Measurements from ENCODE around the gene CDCP2. TPM values are rescaled to one million over a fixed set of nuclear protein-coding genes. Genes with fewer than 3 reads are reported as not detected.

The CDCP2 gene
- total and polyA plus RNA-seq, 2 of the 8 experiments (the other 6 are each of a cell fraction or from before 2014, with no cell fraction given): not detected

DNA sequence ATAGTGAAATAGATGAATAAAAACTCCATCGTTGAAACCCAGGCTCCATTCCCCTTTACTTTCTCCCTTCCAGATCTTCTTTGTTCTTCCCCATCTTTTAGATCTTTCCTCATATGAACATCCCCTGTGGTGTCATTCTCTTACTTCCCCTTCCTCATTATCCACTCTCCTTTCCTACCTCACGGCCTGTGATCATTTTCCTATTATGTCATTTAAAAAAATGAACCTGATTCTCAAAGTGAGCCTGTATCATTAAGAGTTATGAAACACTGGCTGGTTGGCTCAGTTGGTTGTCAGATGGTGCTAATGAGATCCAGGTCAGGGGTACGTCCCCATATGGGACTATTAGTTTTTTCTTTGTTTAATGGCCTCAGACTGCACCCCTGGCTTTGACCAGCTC is 61.1 kb downstream of the CDCP2 start:
- CTCF ChIA-PET (ENCODE audit: partially characterized antibody): interaction anchor here (0.9 to 1.5 kb wide), 3 partner anchors 26 to 72 kb away, joined by 3 read pairs; no protein-coding TSS in a partner anchor

More for the DNA sequence above, 61.1 kb downstream of the CDCP2 start:
- Histone ChIP-seq H3K79me2 (ENCODE audit: control insufficient read depth in 1 of 2, insufficient read depth in 2 of 2, low read length in 2 of 2) (no peaks in the 10 kb centered on the region), H2AK5ac (ENCODE audit: low read depth, low read length) (no peak overlapping the region), H3K23ac (ENCODE audit: insufficient read length) (no peak overlapping the region), H3K79me1 (ENCODE audit: low read depth, low read length) (no peaks in the 10 kb centered on the region), H4K8ac (ENCODE audit: extremely low read depth, insufficient read depth, low read length) (no peak overlapping the region), H3K4ac (replicated peaks; ENCODE audit: insufficient read length, low read depth, low read length) (no peak overlapping the region), H4K20me1 (replicated peaks in 1 of 2; ENCODE audit: control insufficient read depth in 1 of 2, insufficient read depth in 2 of 2, low read length in 2 of 2) (no peaks in the 10 kb centered on the region), H4K5ac (ENCODE audit: insufficient read length, low read depth, low read length) (no peak overlapping the region), H3K56ac (replicated peaks; ENCODE audit: insufficient read length, low read depth, low read length) (no peak overlapping the region), H3K9me3 (ENCODE audit: insufficient read depth in 2 of 2, low read depth in 1 of 2, low read length in 1 of 2) (no peaks in the 10 kb centered on the region), H3K9ac (replicated peaks in 1 of 4; ENCODE audit: extremely low read depth in 1 of 4, low read depth in 3 of 4, low read length in 3 of 4) (no peak overlapping the region), H3K18ac (ENCODE audit: extremely low read depth, low read length) (no peak overlapping the region), H3K4me1 (replicated peaks in 1 of 4; ENCODE audit: control insufficient read depth in 3 of 4, insufficient read depth in 4 of 4, low read length in 3 of 4) (no peaks in the 10 kb centered on the region; a peak in 1 of 7 replicates), H3K23me2 (ENCODE audit: low read depth, low read length) (no peaks in the 10 kb centered on the region), H3K4me2 (ENCODE audit: insufficient read depth in 1 of 2, low read depth in 2 of 2, low read length in 2 of 2) (no peak overlapping the region), H4K91ac (replicated peaks; ENCODE audit: insufficient read length, low read length) (no peak overlapping the region), H3K27ac (ENCODE audit: low read depth, low read length) (no peak overlapping the region), H2BK5ac (ENCODE audit: low read depth, low read length) (no peak overlapping the region), H2BK12ac (ENCODE audit: low read depth, low read length) (no peak overlapping the region), H2AFZ (ENCODE audit: low read length) (no peak overlapping the region), H3K36me3 (ENCODE audit: control insufficient read depth in 2 of 4, insufficient read depth in 4 of 4, low read length in 3 of 4) (no peaks in the 10 kb centered on the region), H2BK15ac (ENCODE audit: low read length) (no peak overlapping the region), H3K4me3 (ENCODE audit: extremely low read depth in 1 of 4, insufficient read depth in 2 of 4, low read depth in 3 of 4, low read length in 4 of 4) (no peak overlapping the region), H3K27me3 (replicated peaks in 1 of 4; ENCODE audit: control insufficient read depth in 3 of 4, extremely low read depth in 1 of 4, insufficient read depth in 3 of 4, low read length in 3 of 4) (no peaks in the 10 kb centered on the region), H2BK120ac (replicated peaks; ENCODE audit: low read depth, low read length) (no peak overlapping the region), H2BK20ac (ENCODE audit: low read length) (no peak overlapping the region), H3K14ac (ENCODE audit: insufficient read length) (no peak overlapping the region)
- POLR2A ChIA-PET (ENCODE audit: partially characterized antibody): no interaction called here
- DNase-seq (ENCODE audit: low read depth in 1 of 2, low spot score in 2 of 2): no peak
- no peak for FAIRE-seq
- TF ChIP-seq HDAC2 (IDR thresholded peaks at IDR 0.05; ENCODE audit: borderline replicate concordance in 1 of 2, low read depth in 2 of 2, low read length in 2 of 2): no peak
- no peak for TF ChIP-seq ASH2L (IDR thresholded peaks at IDR 0.05; ENCODE audit: low read length)
- TF ChIP-seq GABPA (IDR thresholded peaks at IDR 0.05; ENCODE audit: borderline replicate concordance, insufficient read depth, low read length): no peak
- no peak for TF ChIP-seq RFX5 (IDR thresholded peaks at IDR 0.05; ENCODE audit: borderline replicate concordance, low read depth, low read length)
- no peak for TF ChIP-seq TBP (IDR thresholded peaks at IDR 0.05; ENCODE audit: low read depth, low read length)
- no peak for TF ChIP-seq HDAC6 (IDR thresholded peaks at IDR 0.05; ENCODE audit: low read depth, low read length)
- TF ChIP-seq CBX5 (IDR thresholded peaks at IDR 0.05; ENCODE audit: low read depth, low read length): no peak
- TF ChIP-seq FOSL1 (IDR thresholded peaks at IDR 0.05; ENCODE audit: insufficient read depth, low read depth, low read length): no peak
- TF ChIP-seq MAFK (IDR thresholded peaks at IDR 0.05; ENCODE audit: low read depth, low read length): no peak
- no peak for TF ChIP-seq EGR1 (IDR thresholded peaks at IDR 0.05; ENCODE audit: borderline replicate concordance, low read depth, low read length)
- no peak for TF ChIP-seq CTBP2 (IDR thresholded peaks at IDR 0.05; ENCODE audit: borderline replicate concordance, insufficient read depth, insufficient read length, low read length)
- no peak for TF ChIP-seq CREB1 (IDR thresholded peaks at IDR 0.05)
- no peak for TF ChIP-seq NANOG (IDR thresholded peaks at IDR 0.05; ENCODE audit: insufficient read depth, low read depth, low read length, poor library complexity, severe bottlenecking)
- TF ChIP-seq RAD21 (IDR thresholded peaks at IDR 0.05 in 1 of 2, conservative IDR thresholded peaks at IDR 0.05 in 1 of 2; ENCODE audit: low read depth in 2 of 2, low read length in 2 of 2): no peak
- TF ChIP-seq POLR2A (IDR thresholded peaks at IDR 0.05; ENCODE audit: control extremely low read depth in 1 of 2, low read depth in 2 of 2, low read length in 2 of 2): no peak
- WGBS, 2 experiments (ENCODE audit: extremely low coverage in 1 of 2, insufficient coverage in 1 of 2, insufficient read length in 1 of 2, insufficient replicate concordance in 2 of 2, low coverage in 1 of 2, low lambda C conversion rate in 2 of 2, missing lambda C conversion rate in 1 of 2): 89% methylated on average over 3 of the region's 3 CpGs; no CpG with 5 or more reads in 1 of the 2 experiments

Measured in H1 (cell line).